MM.1S (cell line): ENCODE data around the gene GPRC5C.

ENCODE experiments used
- DNase-seq: peaks from one replicate; pipeline ENCODE4 v3.0.0-alpha.2; 2015
- H2AFZ ChIP-seq: fragments of 300-600 bp; sonication (generic); 2 replicates; pipeline ENCODE4 v1.6.0; 2016; ENCODE audit warnings: antibody characterized with exemption, low read length
- H3F3A ChIP-seq: fragments of 300-600 bp; sonication (generic); 2 replicates; pipeline ENCODE4 v1.6.1; 2016; ENCODE audit warnings: mild to moderate bottlenecking, antibody characterized with exemption, low read length, moderate library complexity, mixed read lengths; ENCODE audit not compliant: insufficient read depth
- H3K27ac ChIP-seq: fragments of 300-600 bp; sonication (generic); 2 replicates; pipeline ENCODE4 v1.5.1; 2016; ENCODE audit warnings: mild to moderate bottlenecking, low read length
- H3K27me3 ChIP-seq: fragments of 300-600 bp; sonication (generic); replicated peaks from 2 replicates; pipeline ENCODE4 v1.6.0; 2016; ENCODE audit warnings: low read length; ENCODE audit not compliant: insufficient read depth
- H3K36me3 ChIP-seq: fragments of 300-600 bp; sonication (generic); replicated peaks from 2 replicates; pipeline ENCODE4 v1.6.1; 2016; ENCODE audit warnings: mild to moderate bottlenecking, low read length, mixed read lengths; ENCODE audit not compliant: insufficient read depth
- H3K4me1 ChIP-seq: fragments of 300-600 bp; sonication (generic); 2 replicates; pipeline ENCODE4 v1.6.1; 2016; ENCODE audit warnings: low read length, mixed read lengths
- H3K4me2 ChIP-seq: fragments of 300-600 bp; sonication (generic); 2 replicates; pipeline ENCODE4 v1.6.0; 2016; ENCODE audit warnings: low read depth, low read length
- H3K4me3 ChIP-seq: fragments of 300-600 bp; sonication (generic); 2 replicates; pipeline ENCODE4 v1.5.1; 2016; ENCODE audit warnings: low read length, mixed read lengths
- H3K79me2 ChIP-seq: fragments of 300-600 bp; sonication (generic); 2 replicates; pipeline ENCODE4 v1.6.1; 2016; ENCODE audit warnings: mixed run types, low read length, mixed read lengths
- H3K9ac ChIP-seq: fragments of 300-600 bp; sonication (generic); 2 replicates; pipeline ENCODE4 v1.6.1; 2016; ENCODE audit warnings: low read length, mixed read lengths
- H3K9me2 ChIP-seq: fragments of 300-600 bp; sonication (generic); replicated peaks from 2 replicates; pipeline ENCODE4 v1.6.1; 2016; ENCODE audit warnings: mild to moderate bottlenecking, low read length, mixed read lengths; ENCODE audit not compliant: insufficient read depth
- H3K9me3 ChIP-seq: fragments of 300-600 bp; sonication (generic); replicated peaks from 2 replicates; pipeline ENCODE4 v1.6.1; 2016; ENCODE audit warnings: mild to moderate bottlenecking, low read length, mixed read lengths; ENCODE audit not compliant: insufficient read depth
- H4K20me1 ChIP-seq: fragments of 300-600 bp; sonication (generic); 2 replicates; pipeline ENCODE4 v1.6.1; 2016; ENCODE audit warnings: mild to moderate bottlenecking, low read length, moderate library complexity, mixed read lengths; ENCODE audit not compliant: insufficient read depth
- CTCF ChIP-seq: fragments of 300-600 bp; sonication (generic); IDR thresholded peaks from 2 replicates; pipeline ENCODE4 v1.5.1; 2016; ENCODE audit warnings: antibody characterized with exemption, low read length, mixed read lengths
- EZH2 ChIP-seq: fragments of 300-600 bp; sonication (generic); optimal IDR thresholded peaks from 2 replicates; pipeline ENCODE3; 2017; ENCODE audit warnings: low read depth, mild to moderate bottlenecking, antibody characterized with exemption, low read length, mixed read lengths
- EZH2phosphoT487 ChIP-seq: fragments of 300-600 bp; sonication (generic); IDR thresholded peaks from 2 replicates; pipeline ENCODE4 v1.6.1; 2018; ENCODE audit warnings: antibody characterized with exemption, low read length

Gene GPRC5C

GRCh38 chr17:74454197-74455024, 22.5 kb downstream of the GPRC5C start:
- Histone ChIP-seq H2AFZ (peak overlapping the region; percentile 93), H3F3A (no peaks in the 10 kb centered on the region), H3K4me1 (peaks cover 5% of the 10 kb centered on the region; the same call in 1 of the 2 replicates), H3K9me2 (no peaks in the 10 kb centered on the region), H3K9me3 (no peaks in the 10 kb centered on the region), H3K4me3 (peak overlapping the region; percentile 45), H3K9ac (peak overlapping the region; percentile 38; the same call in 1 of the 2 replicates), H3K27ac (no peak overlapping the region), H3K79me2 (no peaks in the 10 kb centered on the region), H4K20me1 (no peaks in the 10 kb centered on the region), H3K4me2 (peak overlapping the region; percentile 95), H3K27me3 (peaks cover 39% of the 10 kb centered on the region), H3K36me3 (no peaks in the 10 kb centered on the region)
- TF ChIP-seq CTCF (no peak), EZH2 (no peak), EZH2phosphoT487 (no peak)
- DNase-seq: no peak

GRCh38 chr17:74455025-74455545, 23.2 kb downstream of the GPRC5C start:
- no peaks in the 10 kb centered on the region for H3K9me2 ChIP-seq
- H3K4me2 ChIP-seq: no peak overlapping the region; the same call in 1 of the 2 replicates
- no peak overlapping the region for H3K4me3 ChIP-seq
- H3F3A ChIP-seq: no peaks in the 10 kb centered on the region
- no peaks in the 10 kb centered on the region for H3K36me3 ChIP-seq
- H3K27me3 ChIP-seq: peaks cover 34% of the 10 kb centered on the region
- H3K9me3 ChIP-seq: no peaks in the 10 kb centered on the region
- H3K79me2 ChIP-seq: no peaks in the 10 kb centered on the region
- DNase-seq: no peak
- no peak for TF ChIP-seq EZH2phosphoT487
- no peak for TF ChIP-seq CTCF
- no peak for TF ChIP-seq EZH2
- no peaks in the 10 kb centered on the region for H4K20me1 ChIP-seq
- no peak overlapping the region for H3K27ac ChIP-seq
- H3K9ac ChIP-seq: no peak overlapping the region
- H2AFZ ChIP-seq: no peak overlapping the region
- peaks cover 5% of the 10 kb centered on the region; the same call in 1 of the 2 replicates for H3K4me1 ChIP-seq

- no peaks in the 10 kb centered on the region for H4K20me1 ChIP-seq
- no peaks in the 10 kb centered on the region for H3K79me2 ChIP-seq
- peaks cover 5% of the 10 kb centered on the region; the same call in 1 of the 2 replicates for H3K4me1 ChIP-seq
- peaks cover 29% of the 10 kb centered on the region for H3K27me3 ChIP-seq
- H3K9me3 ChIP-seq: no peaks in the 10 kb centered on the region
- H3K27ac ChIP-seq: no peak overlapping the region
- no peaks in the 10 kb centered on the region for H3K9me2 ChIP-seq
- no peak overlapping the region for H2AFZ ChIP-seq
- no peak overlapping the region for H3K9ac ChIP-seq
- no peak overlapping the region for H3K4me3 ChIP-seq
- H3K4me2 ChIP-seq: no peak overlapping the region
- TF ChIP-seq CTCF (no peak), EZH2phosphoT487 (no peak), EZH2 (no peak)
- H3F3A ChIP-seq: no peaks in the 10 kb centered on the region
- no peak for DNase-seq
- no peaks in the 10 kb centered on the region for H3K36me3 ChIP-seq
These were observed 23.9 kb downstream of the GPRC5C start for GRCh38 chr17:74455821-74456220.
